GM19240 (cell line): ENCODE data around the gene TIPIN.
A peak's percentile ranks its signal among the peaks of the same experiment; 100 is the strongest.
"Not testable (repeated sequence)": the region's sequence is repeated elsewhere in the genome, so short reads cannot be mapped to it uniquely, and the experiment has no call there.

Experiments used
- DNase-seq: peaks from one replicate; pipeline ENCODE4 v3.0.0; 2011; ENCODE audit warnings: low spot score; ENCODE audit not compliant: insufficient read length

TIPIN gene

DNA sequence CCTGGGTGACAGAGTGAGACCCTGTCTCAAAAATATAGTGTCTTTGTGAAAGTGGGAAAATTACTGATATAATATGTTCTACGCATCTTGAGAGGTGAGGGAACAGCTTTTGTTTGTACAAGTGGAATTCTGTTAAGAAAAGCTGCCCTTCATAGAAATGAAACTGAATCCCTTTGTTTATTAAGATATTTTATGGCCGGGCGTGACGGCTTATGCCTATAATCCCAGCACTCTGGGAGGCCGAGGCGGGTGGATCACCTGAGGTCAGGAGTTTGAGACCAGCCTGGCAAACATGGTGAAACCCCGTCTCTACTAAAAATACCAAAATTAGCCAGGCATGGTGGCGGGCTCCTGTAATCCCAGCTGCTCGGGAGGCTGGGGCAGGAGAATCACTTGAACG, 52.1 kb downstream of the TIPIN start:
- not testable (repeated sequence) for DNase-seq

DNA sequence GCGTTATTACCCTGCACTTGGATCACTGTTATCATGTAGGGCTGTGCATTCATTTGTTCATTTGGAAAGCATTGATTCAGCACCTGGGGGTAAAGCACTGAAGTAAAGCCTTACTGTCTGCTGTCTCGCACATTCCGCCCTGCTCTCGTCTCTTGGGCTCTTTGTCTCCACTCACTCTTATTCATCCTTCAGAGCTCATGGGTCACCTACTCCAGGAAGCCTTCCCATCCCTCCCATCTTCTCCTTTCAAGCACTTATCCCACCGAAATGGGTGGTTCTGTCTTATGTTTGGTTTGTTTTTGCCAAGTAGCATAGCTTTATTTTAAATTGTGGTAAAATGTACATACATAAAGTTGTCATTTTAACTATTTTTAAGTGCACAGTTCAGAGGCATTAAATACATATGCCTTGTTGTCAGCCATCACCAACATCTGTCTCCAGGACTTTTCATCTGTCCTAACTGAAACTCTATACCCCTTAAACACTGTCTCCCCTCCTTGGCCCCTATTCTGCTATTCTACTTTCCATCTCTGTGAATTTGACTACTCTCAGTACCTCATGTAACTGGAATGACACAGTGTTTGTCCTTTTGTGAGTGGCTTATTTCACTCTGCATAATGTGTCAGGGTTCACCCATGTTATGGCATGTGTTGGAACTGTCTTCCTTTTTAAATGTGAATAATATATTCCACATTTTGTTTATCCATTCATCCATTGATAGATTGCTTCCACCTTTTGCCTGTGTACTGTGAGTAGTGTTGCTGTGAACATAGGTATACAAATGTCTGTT, 53.8 kb downstream of the TIPIN start:
- DNase-seq, result no peak

DNA sequence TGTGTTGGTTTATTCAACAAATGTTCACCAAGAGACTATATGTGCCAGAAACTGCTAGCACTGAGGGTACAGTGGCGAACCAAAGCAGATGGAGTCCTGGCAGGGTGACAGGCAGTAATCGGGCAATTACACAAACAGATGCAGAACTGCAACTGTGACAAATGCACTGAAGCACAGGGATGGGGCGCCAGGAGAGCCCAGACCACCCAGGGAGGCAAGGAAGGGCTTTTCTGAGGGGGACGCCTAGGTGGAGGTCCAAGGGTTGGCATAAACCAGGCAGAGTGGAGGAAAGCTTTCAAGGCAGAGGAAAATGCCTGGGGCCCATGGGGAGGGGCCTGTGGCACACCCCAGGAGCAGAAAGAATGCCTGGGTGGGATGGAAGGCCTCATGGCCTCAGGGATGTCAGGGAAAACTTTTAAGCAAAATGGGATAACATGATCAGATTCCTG, 57.7 kb downstream of the TIPIN start:
- DNase-seq, result no peak

DNA sequence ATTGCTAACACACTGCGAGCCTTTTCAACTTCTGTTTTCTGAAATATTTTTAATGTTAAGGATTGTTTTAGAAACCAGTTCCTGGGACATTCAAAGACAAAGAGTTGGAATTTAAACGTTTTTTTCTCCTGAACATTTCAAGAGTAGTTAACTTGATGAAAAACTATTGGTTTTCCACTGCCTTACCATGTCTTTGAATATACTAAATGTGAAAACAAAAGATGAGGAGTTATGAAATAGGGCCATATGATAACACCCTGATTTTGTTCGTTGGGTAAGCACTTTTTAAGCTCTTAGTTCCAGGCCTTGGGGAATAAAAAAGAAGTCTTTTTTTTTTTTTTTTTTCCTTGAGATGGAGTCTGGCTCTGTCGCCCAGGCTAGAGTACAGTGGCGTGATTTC, 60.3 kb downstream of the TIPIN start:
- no peak for DNase-seq

DNA sequence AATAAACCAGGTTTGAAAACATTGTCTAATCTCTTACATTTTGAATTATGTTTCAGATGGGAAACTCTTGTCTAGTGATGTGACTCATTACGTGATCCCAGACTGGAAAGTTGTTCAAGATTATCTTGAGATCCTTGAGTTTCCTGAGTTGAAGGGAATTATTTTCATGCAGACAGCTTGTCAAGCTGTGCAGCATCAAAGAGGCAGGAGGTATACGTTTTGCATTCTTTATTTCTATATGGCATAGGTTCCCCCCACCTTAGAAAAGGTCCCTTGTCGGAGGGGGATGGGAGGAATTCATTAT, 61.6 kb downstream of the TIPIN start:
- no peak for DNase-seq

- peak; percentile 26 for DNase-seq
Measured at GRCh38 chr15:66294157-66294931, 62.1 kb downstream of the TIPIN start.

DNA sequence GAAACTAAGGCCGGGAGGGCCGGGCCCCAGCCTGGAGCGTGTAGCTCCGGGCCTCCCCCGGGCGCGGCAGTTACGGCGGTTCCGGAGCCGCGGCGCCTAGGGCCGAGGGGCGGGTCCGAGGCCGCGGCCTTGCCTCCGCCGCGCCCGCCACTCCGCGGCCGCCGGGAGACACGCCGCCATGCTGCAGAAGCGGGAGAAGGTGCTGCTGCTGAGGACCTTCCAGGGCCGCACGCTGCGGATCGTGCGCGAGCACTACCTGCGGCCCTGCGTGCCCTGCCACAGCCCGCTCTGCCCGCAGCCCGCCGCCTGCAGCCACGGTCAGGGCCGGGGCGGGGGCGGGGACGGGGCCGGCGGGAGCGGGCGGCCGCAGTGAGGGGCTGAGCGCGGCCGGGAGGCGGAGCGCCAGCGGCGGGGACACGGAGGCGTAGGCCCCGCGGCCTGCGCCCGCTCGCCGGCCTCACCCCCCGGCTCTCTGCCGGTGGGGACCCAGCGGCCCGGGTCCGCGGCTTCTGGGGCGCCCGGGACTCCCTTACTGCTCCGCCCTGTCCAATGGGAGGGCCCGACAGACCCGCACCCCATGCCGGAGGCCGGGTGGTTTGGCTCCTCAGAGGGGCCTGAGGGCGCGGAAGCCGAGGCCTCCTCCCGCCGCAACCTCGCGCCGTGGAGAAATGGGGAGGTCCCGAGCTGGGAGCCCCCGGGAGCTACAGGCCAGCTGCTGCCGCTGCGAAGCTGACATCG, 62.9 kb downstream of the TIPIN start, which contains the start of gene DIS3L:
TSS of gene DIS3L (plus strand) at position 150 of the 738 bp plus-strand sequence. CDS start at position 179, 29 bp downstream.
- peak; percentile 56 for DNase-seq

DNA sequence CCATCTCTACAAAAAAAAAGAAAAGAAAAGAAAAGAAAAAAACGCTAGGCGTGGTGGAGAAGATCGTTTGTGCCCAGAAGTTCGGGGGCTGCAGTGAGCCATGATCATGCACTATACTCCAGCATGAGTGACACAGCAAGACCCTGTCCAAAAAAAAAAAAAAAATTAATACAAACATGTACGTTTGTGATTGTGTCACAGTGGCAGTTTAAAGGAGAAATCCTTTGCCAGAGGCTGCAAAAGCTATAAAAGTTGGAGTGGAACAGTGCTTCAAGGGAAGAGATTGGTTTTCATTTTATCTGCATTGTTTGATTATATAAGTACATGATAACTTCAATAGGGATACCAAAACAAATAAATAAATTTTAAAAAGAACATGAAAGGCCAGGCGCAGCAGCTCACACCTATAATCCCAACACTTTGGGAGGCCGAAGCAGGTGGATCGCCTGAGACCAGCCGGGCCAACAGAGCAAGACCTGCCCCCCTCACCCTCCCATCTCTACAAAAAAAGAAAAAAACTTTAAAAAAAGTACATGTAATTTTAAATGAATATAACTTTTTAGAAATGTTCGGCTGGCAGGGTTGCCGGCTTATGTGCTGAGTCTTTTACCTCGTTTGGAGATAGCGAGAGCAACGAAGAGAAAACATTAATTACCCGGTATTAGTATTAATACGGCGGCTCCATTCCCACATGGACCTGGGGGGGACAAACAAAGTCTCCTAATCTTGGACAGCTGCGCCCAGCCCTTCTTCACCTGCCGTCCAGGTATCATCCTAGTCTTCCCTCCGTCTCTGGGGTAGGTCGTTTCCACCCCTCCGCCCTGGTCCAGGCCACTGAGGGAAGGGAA, 63.7 kb downstream of the TIPIN start:
- DNase-seq, result no peak

GRCh38 chr15:66291816-66292570, 64.5 kb downstream of the TIPIN start:
- DNase-seq, result no peak

DNA sequence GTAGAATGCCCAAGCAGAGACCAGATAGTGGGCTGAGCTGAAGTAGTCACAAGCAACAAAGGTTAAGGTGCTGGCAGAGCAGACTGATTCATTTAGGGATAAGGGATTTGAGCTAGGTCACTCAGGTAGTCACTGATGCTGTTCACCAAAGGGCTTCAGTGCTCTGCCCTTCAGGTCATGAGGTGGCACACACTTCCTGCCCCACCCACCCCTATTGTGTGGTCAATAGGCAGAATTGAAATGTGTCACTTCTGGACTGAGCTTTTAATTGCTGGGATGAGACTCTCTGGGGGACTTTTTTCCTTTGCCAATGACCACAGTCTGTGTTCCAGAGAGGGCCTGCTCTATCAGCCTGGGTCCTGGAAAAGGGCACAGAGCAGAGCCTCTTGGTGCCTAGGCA, 66.0 kb downstream of the TIPIN start:
- DNase-seq, result no peak

GRCh38 chr15:66290007-66290406, 66.5 kb downstream of the TIPIN start:
- no peak for DNase-seq

GRCh38 chr15:66288551-66289185, 67.8 kb downstream of the TIPIN start:
- DNase-seq, result no peak

DNA sequence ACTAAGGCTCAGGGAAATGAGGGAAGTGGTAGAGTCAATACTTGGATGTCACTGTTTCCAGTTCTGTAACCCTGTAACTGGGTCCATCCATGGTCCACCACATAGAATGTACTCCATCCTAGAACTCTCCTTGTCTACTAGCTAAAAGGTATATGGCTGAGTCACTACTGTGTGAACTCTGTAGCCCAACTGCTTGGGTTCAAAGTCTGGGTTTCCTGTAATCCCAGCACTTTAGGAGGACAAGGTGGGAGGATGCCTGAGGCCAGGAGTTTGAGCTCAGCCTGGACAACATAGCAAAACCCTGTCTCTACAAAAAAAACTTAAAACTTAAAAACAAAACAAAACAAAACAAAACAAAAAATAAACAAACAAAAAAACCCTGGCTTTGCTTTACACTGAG, 68.4 kb downstream of the TIPIN start:
- no peak for DNase-seq

DNA sequence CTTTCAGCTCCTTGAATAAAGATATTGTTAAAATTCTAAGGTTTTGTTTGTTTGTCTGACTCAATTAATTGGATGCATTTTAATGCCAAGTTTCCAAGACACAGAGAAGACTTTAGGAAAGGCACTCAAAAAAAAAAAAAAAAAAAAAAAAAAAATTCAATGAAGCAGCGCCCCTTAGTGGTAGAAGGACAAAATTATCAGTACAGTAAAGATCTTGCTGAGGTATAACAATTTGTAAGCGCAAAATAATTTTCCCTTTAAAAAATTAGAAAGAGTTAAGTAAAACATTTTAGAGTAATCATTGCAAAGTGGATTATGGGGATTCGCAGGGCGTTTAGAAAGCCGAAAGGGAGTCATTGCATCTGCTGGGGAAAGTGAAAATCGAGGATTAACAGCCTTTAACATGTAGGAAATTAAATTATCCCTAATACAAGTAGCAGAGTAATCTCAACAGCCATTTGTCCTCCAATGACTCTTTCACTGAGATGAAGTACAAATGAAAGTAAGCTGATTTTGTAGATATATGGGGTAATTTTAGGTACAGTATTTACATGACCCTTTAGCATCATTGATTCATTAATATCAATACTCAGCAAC, 68.9 kb downstream of the TIPIN start:
- DNase-seq, result no peak
